SU-DHL-6 (cell line): ENCODE data around the gene B3GNT8.

Source experiments
- H2AFZ ChIP-seq: fragments of 200-600 bp; sonication (generic); 2 replicates; pipeline ENCODE4 v1.6.1; 2014; ENCODE audit warnings: low read depth, mild to moderate bottlenecking, moderate library complexity, mixed read lengths, antibody characterized with exemption, low read length; ENCODE audit not compliant: severe bottlenecking
- H3F3A ChIP-seq: fragments of 200-600 bp; shearing (Covaris generic); 2 replicates; pipeline ENCODE4 v1.6.0; 2016; ENCODE audit warnings: antibody characterized with exemption, mild to moderate bottlenecking; ENCODE audit not compliant: insufficient read depth
- H3K27ac ChIP-seq: fragments of 200-600 bp; sonication (generic); 2 replicates; pipeline ENCODE4 v1.5.1; 2016; ENCODE audit warnings: low read depth, mild to moderate bottlenecking, low read length, moderate library complexity, mixed read lengths
- H3K27me3 ChIP-seq: fragments of 200-600 bp; sonication (generic), shearing (Covaris generic); 2 replicates; pipeline ENCODE4 v1.6.0; 2014; ENCODE audit warnings: mild to moderate bottlenecking, low read length
- H3K36me3 ChIP-seq: fragments of 200-600 bp; sonication (generic); 2 replicates; pipeline ENCODE4 v1.6.1; 2014; ENCODE audit warnings: mild to moderate bottlenecking, low read length, mixed read lengths
- H3K4me2 ChIP-seq: fragments of 300-600, 200-600 bp; shearing (Covaris generic), sonication (generic); 2 replicates; pipeline ENCODE4 v1.6.0; 2014; ENCODE audit warnings: low read length, low read depth, mild to moderate bottlenecking; ENCODE audit not compliant: poor library complexity, severe bottlenecking
- H3K4me3 ChIP-seq: fragments of 200-600 bp; sonication (generic); 2 replicates; pipeline ENCODE4 v1.5.1; 2014; ENCODE audit warnings: antibody characterized with exemption, low read length, mild to moderate bottlenecking, mixed read lengths; ENCODE audit not compliant: insufficient read depth, poor library complexity, severe bottlenecking
- H3K79me2 ChIP-seq: fragments of 200-600 bp; sonication (generic); 2 replicates; pipeline ENCODE4 v1.6.1; 2014; ENCODE audit warnings: mild to moderate bottlenecking, low read length, moderate library complexity; ENCODE audit not compliant: insufficient read depth
- H3K9ac ChIP-seq: fragments of 200-600 bp; sonication (generic); 2 replicates; pipeline ENCODE4 v1.7.0; 2014; ENCODE audit warnings: mild to moderate bottlenecking, low read length
- H3K9me2 ChIP-seq: fragments of 200-600 bp; sonication (generic); replicated peaks from 2 replicates; pipeline ENCODE4 v1.6.1; 2014; ENCODE audit warnings: low read length; ENCODE audit not compliant: insufficient read depth
- H3K9me3 ChIP-seq: fragments of 200-600 bp; sonication (generic); 2 replicates; pipeline ENCODE4 v1.6.1; 2014; ENCODE audit warnings: low read length, mixed read lengths; ENCODE audit not compliant: insufficient read depth
- H4K20me1 ChIP-seq: fragments of 200-600 bp; sonication (generic); 2 replicates; pipeline ENCODE4 v1.6.1; 2014; ENCODE audit warnings: low read depth, mild to moderate bottlenecking, antibody characterized with exemption, low read length, moderate library complexity, mixed read lengths
- EZH2phosphoT487 ChIP-seq: fragments of 200-600 bp; sonication (generic), shearing (Covaris generic); conservative IDR thresholded peaks from 2 replicates; pipeline ENCODE4 v1.6.1; 2018; ENCODE audit warnings: mild to moderate bottlenecking, antibody characterized with exemption, low read length, moderate library complexity, mixed read lengths
- TF ChIP-seq, protein P1 (sequence below): fragments of 200-600 bp; sonication (generic); IDR thresholded peaks from one replicate; pipeline ENCODE4 v1.5.1; 2017; ENCODE audit warnings: antibody characterized with exemption, mild to moderate bottlenecking, low read length, moderate library complexity; ENCODE audit not compliant: insufficient read depth, poor library complexity, severe bottlenecking

B3GNT8 gene

DNA sequence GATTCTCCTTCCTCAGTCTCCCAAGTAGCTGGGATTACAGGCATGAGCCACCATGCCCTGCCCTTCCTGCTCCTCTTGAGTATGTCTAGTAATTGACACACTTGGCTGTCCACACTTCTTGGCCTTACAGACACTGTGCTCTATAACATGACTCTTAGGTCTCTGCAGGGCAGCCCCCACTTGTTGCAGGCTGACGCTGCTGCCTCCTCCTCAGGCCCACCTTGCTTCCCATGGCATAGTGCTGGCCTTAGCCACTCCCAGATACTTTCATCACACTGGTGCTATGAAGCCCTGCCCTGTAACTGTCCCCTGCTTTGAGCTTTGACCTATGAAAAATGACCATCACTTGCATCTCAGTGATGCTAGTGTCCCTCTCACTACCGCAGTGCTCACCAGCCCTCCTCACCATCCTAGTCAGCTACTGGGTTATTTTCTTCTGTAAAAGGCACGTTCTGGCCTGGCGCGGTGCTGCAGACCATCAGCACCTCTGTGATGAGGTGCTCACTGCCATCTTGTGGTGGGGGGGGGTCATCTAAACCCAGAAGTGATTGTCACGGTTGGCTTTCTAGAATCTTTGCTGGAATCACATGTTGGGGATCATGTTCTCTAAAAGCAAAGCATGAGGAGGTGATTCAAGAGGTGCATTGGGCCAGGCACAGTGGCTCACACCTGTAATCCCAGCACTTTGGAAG is 25.6 kb upstream of the B3GNT8 start:
- H3K27me3 ChIP-seq: no peaks in the 10 kb centered on the region
- no peak overlapping the region for H3K4me3 ChIP-seq
- H3K9me3 ChIP-seq: 0 out of 2 replicates have a peak, but pooled peaks cover 3% of the 10 kb centered on the region
- no peaks in the 10 kb centered on the region for H3K36me3 ChIP-seq
- TF ChIP-seq EZH2phosphoT487: no peak
- TF ChIP-seq, protein P1, sequence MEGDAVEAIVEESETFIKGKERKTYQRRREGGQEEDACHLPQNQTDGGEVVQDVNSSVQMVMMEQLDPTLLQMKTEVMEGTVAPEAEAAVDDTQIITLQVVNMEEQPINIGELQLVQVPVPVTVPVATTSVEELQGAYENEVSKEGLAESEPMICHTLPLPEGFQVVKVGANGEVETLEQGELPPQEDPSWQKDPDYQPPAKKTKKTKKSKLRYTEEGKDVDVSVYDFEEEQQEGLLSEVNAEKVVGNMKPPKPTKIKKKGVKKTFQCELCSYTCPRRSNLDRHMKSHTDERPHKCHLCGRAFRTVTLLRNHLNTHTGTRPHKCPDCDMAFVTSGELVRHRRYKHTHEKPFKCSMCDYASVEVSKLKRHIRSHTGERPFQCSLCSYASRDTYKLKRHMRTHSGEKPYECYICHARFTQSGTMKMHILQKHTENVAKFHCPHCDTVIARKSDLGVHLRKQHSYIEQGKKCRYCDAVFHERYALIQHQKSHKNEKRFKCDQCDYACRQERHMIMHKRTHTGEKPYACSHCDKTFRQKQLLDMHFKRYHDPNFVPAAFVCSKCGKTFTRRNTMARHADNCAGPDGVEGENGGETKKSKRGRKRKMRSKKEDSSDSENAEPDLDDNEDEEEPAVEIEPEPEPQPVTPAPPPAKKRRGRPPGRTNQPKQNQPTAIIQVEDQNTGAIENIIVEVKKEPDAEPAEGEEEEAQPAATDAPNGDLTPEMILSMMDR: no peak
- no peaks in the 10 kb centered on the region for H3F3A ChIP-seq
- no peak overlapping the region for H3K9ac ChIP-seq
- H3K9me2 ChIP-seq: no peaks in the 10 kb centered on the region
- no peak overlapping the region for H2AFZ ChIP-seq
- no peak overlapping the region for H3K27ac ChIP-seq
- H3K79me2 ChIP-seq: no peaks in the 10 kb centered on the region
- H3K4me2 ChIP-seq: no peak overlapping the region
- H4K20me1 ChIP-seq: no peaks in the 10 kb centered on the region

DNA sequence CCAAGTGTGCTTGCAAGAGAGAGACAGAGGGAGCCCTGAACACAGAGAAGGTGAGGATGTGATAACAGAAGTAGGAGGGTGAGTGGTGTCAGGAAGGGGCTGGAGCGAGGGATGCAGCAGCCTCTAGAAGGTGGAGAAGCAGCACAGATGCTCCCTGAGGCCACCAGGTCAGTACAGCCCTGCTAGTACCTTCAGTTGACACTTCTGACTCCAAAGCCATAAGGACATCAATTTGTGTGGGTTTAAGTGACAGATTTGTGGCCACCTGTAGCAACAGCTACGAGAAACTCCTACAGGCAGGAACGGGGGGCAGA is 22.6 kb upstream of the B3GNT8 start:
- no peaks in the 10 kb centered on the region for H3K9me2 ChIP-seq
- H3F3A ChIP-seq: no peaks in the 10 kb centered on the region
- no peaks in the 10 kb centered on the region for H3K27me3 ChIP-seq
- no peak overlapping the region for H3K9ac ChIP-seq
- no peaks in the 10 kb centered on the region for H4K20me1 ChIP-seq
- H2AFZ ChIP-seq: no peak overlapping the region
- H3K4me3 ChIP-seq: no peak overlapping the region
- no peaks in the 10 kb centered on the region for H3K36me3 ChIP-seq
- no peak overlapping the region for H3K4me2 ChIP-seq
- H3K27ac ChIP-seq: no peak overlapping the region
- no peaks in the 10 kb centered on the region for H3K79me2 ChIP-seq
- no peak for TF ChIP-seq EZH2phosphoT487
- TF ChIP-seq, protein P1: no peak
- no peaks in the 10 kb centered on the region for H3K9me3 ChIP-seq

DNA sequence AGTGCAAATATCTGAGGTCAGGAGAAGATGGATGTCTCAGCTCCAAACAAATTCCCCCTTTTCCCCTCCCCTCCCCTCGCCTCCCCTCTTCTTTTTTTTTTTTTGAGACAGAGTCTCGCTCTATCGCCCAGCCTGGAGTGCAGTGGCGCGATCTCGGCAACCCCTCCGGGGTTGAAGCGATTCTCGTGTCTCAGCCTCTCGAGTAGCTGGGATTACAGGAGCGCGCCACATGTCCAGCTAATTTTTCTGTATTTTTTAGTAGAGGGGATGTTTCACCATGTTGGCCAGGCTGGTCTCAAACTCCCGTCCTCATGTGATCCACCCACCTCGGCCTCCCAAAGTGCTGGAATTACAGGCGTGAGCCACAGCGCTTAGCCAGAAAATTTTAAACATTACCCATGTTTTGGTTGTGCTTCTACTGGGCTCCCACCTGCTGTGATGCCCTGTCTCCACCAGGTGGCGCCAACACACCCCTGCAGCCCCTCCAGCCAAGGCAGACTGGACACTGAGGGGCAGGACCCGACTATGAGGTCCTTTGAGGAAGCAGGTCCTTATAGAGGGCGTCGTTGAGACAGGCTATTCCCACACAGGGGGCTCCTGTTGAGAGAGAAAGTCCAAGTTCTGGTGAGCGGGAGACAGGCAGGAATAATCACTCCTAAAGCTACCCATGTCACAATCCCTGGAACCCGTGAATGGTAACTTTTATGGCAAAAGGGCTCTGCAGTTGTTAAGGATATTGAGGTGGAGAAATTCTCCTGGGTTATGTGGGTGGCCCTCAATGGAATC is 22.1 kb upstream of the B3GNT8 start:
- no peaks in the 10 kb centered on the region for H3K9me2 ChIP-seq
- no peaks in the 10 kb centered on the region for H3K27me3 ChIP-seq
- H3K4me2 ChIP-seq: peak overlapping the region; percentile 51
- H2AFZ ChIP-seq: peak overlapping the region; percentile 59
- H4K20me1 ChIP-seq: no peaks in the 10 kb centered on the region
- H3K9ac ChIP-seq: peak overlapping the region; percentile 36; the same call in 1 of the 2 replicates
- no peak overlapping the region for H3K4me3 ChIP-seq
- H3K27ac ChIP-seq: no peak overlapping the region
- H3F3A ChIP-seq: no peaks in the 10 kb centered on the region
- H3K79me2 ChIP-seq: no peaks in the 10 kb centered on the region
- no peaks in the 10 kb centered on the region for H3K9me3 ChIP-seq
- no peaks in the 10 kb centered on the region for H3K36me3 ChIP-seq
- TF ChIP-seq EZH2phosphoT487: no peak
- TF ChIP-seq, protein P1: peak; percentile 92
